Measurements from ENCODE around the gene HPCAL4.

DNA sequence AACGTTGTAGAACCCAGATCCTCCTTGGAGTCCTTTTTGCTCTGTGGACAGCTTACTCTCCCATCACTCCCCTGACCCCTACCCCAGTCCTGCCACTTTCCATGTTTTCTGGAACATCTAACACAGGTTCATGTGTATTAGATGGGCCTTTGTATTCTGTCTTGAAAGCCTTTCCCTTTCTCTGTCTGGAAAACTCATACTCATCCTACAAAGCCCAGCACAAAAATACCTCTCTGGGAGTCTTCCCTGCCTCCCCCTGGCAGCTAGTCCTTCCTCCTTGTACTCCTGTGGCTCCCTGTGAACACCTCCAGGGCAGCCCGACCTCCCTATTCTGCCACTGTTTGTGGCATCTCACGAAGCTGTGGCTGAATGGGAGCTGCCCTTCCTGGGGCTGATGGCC, 44.0 kb downstream of the HPCAL4 start:
- TF ChIP-seq, protein P1, sequence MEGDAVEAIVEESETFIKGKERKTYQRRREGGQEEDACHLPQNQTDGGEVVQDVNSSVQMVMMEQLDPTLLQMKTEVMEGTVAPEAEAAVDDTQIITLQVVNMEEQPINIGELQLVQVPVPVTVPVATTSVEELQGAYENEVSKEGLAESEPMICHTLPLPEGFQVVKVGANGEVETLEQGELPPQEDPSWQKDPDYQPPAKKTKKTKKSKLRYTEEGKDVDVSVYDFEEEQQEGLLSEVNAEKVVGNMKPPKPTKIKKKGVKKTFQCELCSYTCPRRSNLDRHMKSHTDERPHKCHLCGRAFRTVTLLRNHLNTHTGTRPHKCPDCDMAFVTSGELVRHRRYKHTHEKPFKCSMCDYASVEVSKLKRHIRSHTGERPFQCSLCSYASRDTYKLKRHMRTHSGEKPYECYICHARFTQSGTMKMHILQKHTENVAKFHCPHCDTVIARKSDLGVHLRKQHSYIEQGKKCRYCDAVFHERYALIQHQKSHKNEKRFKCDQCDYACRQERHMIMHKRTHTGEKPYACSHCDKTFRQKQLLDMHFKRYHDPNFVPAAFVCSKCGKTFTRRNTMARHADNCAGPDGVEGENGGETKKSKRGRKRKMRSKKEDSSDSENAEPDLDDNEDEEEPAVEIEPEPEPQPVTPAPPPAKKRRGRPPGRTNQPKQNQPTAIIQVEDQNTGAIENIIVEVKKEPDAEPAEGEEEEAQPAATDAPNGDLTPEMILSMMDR (IDR thresholded peaks at IDR 0.05; ENCODE audit: low read length) = no peak
- no peak for TF ChIP-seq EZH2phosphoT487 (IDR thresholded peaks at IDR 0.05; ENCODE audit: low read length)
- no peak for TF ChIP-seq EZH2 (optimal IDR thresholded peaks at IDR 0.05; ENCODE audit: low read depth, low read length)
